ENCODE data around the gene SEPTIN14. TPM values are rescaled to one million over a fixed set of nuclear protein-coding genes. Genes with fewer than 3 reads are reported as not detected.

Gene SEPTIN14
- not detected for total RNA-seq

DNA sequence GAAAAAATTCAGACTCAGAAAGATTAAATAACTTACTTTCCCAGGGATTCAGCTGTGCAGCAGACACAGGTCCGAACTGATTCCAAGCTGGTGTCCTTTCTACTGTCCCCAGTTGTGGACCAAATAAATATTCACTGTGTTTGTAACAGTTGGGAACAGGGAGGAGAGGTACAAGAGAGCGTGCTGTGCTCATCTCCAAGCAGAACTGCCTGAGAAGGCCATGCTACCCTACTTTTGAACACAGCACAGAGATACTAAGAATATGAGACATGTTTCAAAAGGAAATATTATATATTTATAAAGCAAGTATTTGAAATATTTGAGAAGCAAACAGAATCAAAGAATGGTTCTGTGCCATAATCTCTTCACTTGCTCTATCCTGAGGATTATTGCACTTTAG is at the start of gene SEPTIN14:
Gene SEPTIN14, minus strand, starts transcription at position 101 of the 400 bp plus-strand sequence. CDS start 756 bp downstream, outside the sequence.

Small RNAs within 50 kb of the gene (small RNA-seq; reads per million reads assigned to genes)
- gene AC092647.1 (ENCODE audit: low replicate concordance) (not detected), gene AC092647.2 (ENCODE audit: low replicate concordance) (not detected), gene RNU6-1126P (ENCODE audit: low replicate concordance) (not detected)

Other genes with a start within 250 kb of the SEPTIN14 start
- 65.4 TPM for gene ZNF713, start 24.7 kb upstream of the SEPTIN14 start, total RNA-seq
- 14.4 TPM for gene MRPS17, start 89.1 kb upstream of the SEPTIN14 start, total RNA-seq
- 57.0 TPM for gene NIPSNAP2, start 101.8 kb upstream of the SEPTIN14 start, total RNA-seq
- 16.0 TPM for gene PSPH, start 188.7 kb upstream of the SEPTIN14 start, total RNA-seq
- gene CCT6A, start 189.0 kb upstream of the SEPTIN14 start, total RNA-seq, result 170 TPM
- 66.7 TPM for gene SUMF2, start 201.5 kb upstream of the SEPTIN14 start, total RNA-seq
- gene PHKG1, start 230.2 kb upstream of the SEPTIN14 start, total RNA-seq, result 4.4 TPM
- 137 TPM for gene CHCHD2, start 243.7 kb upstream of the SEPTIN14 start, total RNA-seq